GM13976 (cell line): Measurements from ENCODE around the gene DOCK7.

Source experiments
- DNase-seq: peaks from one replicate; pipeline ENCODE4 v3.0.0; 2012; ENCODE audit warnings: low spot score
- in situ Hi-C: fragments of 300-500 bp; cut with MboI; formaldehyde crosslinking; loops from one replicate; pipeline ENCODE4 v1.12.0; 2022; ENCODE audit warnings: low sequenced_read_pairs, mixed read lengths, inconsistent platforms; ENCODE audit not compliant: unreplicated experiment
- TF ChIP-seq, protein P1 (sequence below): IDR thresholded peaks from 2 replicates; pipeline ENCODE4 v1.5.1; 2012; ENCODE audit warnings: borderline replicate concordance, mild to moderate bottlenecking; ENCODE audit not compliant: insufficient read depth; ENCODE audit errors: extremely low read depth, missing control alignments, control extremely low read depth

The DOCK7 gene

DNA sequence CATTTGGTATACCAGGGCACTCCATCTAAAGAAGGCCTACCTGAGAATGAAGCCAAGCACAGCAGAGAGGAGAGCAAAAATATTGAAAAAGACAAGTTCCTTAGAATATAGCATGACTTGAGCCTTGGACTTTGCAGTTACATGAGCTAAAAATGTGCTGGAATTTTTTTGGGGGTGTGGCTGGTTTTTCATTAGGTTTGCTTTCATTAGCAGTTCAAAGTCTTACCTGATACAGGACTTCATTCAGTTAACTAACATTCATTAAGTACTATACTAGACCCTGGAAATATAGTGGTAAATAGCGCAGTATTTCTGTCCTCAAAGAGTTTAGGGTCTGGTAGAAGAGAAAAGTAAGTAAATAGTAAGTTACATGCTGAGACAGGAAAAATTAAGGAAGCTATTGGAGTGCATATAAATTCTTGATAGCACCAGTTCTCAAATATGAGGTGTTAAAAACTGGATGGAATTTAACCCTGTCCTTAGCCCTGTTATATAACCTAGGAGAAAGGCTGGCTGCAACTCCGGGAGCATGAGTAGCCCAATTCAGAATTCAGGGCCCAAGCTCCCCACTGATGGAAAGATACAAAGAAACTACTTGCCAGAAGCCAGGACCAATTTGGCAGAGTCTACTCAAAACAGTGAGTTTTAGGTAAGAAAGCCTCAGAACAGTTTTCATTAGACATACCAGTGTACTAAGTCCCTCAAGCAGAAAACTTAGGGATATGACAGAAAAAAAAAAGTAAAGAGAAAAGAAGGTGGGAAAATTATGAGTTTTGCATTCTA is 3.1 kb upstream of the DOCK7 start:
- TF ChIP-seq, protein P1, sequence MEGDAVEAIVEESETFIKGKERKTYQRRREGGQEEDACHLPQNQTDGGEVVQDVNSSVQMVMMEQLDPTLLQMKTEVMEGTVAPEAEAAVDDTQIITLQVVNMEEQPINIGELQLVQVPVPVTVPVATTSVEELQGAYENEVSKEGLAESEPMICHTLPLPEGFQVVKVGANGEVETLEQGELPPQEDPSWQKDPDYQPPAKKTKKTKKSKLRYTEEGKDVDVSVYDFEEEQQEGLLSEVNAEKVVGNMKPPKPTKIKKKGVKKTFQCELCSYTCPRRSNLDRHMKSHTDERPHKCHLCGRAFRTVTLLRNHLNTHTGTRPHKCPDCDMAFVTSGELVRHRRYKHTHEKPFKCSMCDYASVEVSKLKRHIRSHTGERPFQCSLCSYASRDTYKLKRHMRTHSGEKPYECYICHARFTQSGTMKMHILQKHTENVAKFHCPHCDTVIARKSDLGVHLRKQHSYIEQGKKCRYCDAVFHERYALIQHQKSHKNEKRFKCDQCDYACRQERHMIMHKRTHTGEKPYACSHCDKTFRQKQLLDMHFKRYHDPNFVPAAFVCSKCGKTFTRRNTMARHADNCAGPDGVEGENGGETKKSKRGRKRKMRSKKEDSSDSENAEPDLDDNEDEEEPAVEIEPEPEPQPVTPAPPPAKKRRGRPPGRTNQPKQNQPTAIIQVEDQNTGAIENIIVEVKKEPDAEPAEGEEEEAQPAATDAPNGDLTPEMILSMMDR = no peak
- in situ Hi-C loops = no loop called here
- no peak for DNase-seq

DNA sequence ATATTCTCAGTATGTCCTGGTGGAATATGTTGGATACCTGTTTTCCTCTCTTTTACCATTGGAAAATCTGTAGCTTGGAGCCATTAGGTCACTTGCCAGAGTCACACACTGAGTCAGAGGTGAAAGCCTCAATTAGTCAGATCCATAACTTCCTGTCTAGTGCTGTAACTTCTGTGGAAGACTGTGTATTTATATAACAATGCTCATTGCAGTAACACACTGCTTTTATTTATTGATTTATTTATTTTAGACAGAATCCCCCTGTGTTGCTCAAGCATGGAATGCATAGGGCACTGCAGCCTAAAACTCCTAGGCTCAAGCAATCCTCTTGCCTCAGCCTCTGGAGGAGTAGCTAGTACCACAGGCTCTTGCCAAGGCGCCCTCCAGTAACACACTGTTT is 1.3 kb upstream of the DOCK7 start:
- DNase-seq = no peak
- TF ChIP-seq, protein P1 = no peak
- in situ Hi-C loops = no loop called here

DNA sequence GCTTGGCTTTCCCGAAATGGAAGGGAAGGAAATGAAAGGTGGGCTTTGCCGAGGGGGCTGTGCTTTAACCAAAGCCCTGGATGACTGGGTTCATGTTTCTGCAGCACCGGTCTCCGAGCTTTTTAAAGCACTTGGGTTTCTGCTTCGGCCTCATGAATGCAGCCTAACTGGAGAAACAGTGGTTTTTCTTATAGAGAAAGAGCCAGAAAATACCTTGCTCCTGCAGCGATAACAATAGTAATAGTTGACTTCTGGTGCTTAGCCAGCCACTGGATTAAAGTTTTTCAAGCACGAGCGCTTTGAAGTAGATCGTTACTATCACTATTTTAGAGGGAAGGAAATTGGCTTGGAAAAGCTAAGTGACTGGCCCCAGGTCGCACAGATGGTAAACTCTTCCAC is 500 bp upstream of the DOCK7 start:
- TF ChIP-seq, protein P1 = no peak
- DNase-seq = no peak
- in situ Hi-C loops = no loop called here

DNA sequence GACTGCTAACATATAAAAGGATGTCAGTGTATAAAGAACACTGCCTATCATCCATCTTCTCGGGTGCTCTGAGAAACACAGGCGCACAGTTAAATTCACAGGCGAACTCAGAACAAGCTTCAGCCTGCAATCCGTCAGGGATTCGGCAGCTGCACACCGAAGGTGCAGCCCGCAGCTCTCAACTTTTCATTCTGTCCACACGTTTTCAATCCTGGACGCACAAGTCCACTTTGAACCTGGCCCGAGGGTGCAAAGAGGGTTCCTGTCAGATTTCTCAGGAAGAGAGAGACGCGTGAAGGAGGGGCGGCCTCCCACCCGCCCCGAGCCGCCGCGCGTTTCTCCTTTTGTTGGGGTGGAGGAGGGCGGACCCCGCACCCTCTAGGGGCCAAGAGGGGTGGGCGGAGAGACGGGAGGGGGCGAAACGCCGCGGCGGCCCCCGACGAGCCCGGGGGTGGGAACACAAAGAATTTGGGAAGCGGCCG is 724 bp downstream of the DOCK7 start:
- in situ Hi-C loops = no loop called here
- peak; percentile 56 for DNase-seq
- TF ChIP-seq, protein P1 = no peak

DNA sequence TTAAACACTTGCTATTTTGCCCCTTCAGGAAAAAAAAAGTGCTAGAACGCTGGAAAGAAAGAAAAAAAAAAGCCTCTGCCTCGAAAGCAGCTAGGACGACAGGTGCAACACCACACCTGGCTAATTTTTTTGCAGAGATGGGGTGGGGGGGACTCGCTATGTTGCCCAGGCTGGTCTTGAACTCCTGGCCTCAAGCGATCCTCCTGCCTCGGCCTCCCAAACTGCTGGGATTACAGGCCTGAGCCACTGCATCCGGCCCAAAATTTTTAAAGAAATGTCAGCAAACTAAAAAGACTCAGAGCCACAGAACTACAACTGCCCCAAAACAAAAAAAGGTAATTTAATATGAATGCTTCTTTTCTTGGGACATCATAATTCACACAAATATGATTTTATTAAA is 1.4 kb downstream of the DOCK7 start:
- DNase-seq = no peak
- TF ChIP-seq, protein P1 = no peak
- in situ Hi-C loops = no loop called here

DNA sequence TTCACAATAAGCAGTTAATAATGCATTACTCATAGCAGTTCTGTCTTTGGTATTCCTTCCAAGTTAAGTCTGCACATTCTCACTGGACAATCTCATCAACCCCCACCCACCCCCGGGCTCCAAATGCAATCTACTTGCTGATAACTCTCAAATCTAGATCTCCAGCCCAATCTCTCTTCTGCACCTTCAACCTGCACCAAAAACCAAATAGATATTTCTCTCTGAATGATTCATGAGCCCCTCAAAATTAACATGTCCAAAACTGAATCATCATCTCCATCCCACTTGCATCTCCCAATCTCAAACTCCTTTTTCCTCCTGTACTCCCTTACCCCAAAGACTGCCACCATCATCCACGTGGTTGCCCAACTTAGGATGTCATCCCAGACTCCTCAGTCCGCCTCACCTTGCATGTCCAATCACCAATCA is 2.7 kb downstream of the DOCK7 start:
- DNase-seq = no peak
- TF ChIP-seq, protein P1 = no peak
- in situ Hi-C loops = no loop called here
